Osteoblast (primary cell): ENCODE results near the gene CMTM4. TPM values are rescaled to one million over a fixed set of nuclear protein-coding genes. Genes with fewer than 3 reads are reported as not detected.
A peak's percentile ranks its signal among the peaks of the same experiment; 100 is the strongest.

Experiments
- DNase-seq: peaks from one replicate; pipeline ENCODE4 v3.0.0; 2011; ENCODE audit warnings: low spot score, mixed read lengths; ENCODE audit not compliant: insufficient read length; ENCODE audit errors: missing footprints
- H2AFZ ChIP-seq: 2 replicates; pipeline ENCODE4 v1.6.0; 2011; ENCODE audit warnings: mild to moderate bottlenecking, low read length
- H3K27ac ChIP-seq: 2 replicates; pipeline ENCODE4 v1.5.1; 2011; ENCODE audit warnings: mild to moderate bottlenecking, low read depth, low read length, moderate library complexity
- H3K27me3 ChIP-seq: 2 replicates; pipeline ENCODE4 v1.6.0; 2012; ENCODE audit warnings: mild to moderate bottlenecking, control low read depth, inconsistent platforms, low read length, moderate library complexity; ENCODE audit not compliant: insufficient read depth
- H3K36me3 ChIP-seq: 2 replicates; pipeline ENCODE4 v1.5.1; 2011; ENCODE audit warnings: mild to moderate bottlenecking, low read length, control low read depth, moderate library complexity; ENCODE audit not compliant: insufficient read depth
- H3K4me1 ChIP-seq: 2 replicates; pipeline ENCODE4 v1.5.1; 2011; ENCODE audit warnings: mild to moderate bottlenecking, low read length, control low read depth, moderate library complexity; ENCODE audit not compliant: insufficient read depth
- H3K4me2 ChIP-seq: 2 replicates; pipeline ENCODE4 v1.6.0; 2011; ENCODE audit warnings: mild to moderate bottlenecking, low read length; ENCODE audit not compliant: insufficient read depth
- H3K4me3 ChIP-seq: fragments of 200-600 bp; sonication (generic); 3 replicates; pipeline ENCODE4 v1.5.1; 2012; ENCODE audit warnings: mild to moderate bottlenecking, low read length, inconsistent platforms; ENCODE audit not compliant: insufficient read depth
- H3K79me2 ChIP-seq: 2 replicates; pipeline ENCODE4 v1.6.0; 2012; ENCODE audit warnings: mild to moderate bottlenecking, low read length, control low read depth, inconsistent platforms; ENCODE audit not compliant: insufficient read depth
- H3K9me3 ChIP-seq: 2 replicates; pipeline ENCODE4 v1.5.1; 2011; ENCODE audit warnings: low read depth, low read length, control low read depth
- H4K20me1 ChIP-seq: 2 replicates; pipeline ENCODE4 v1.6.0; 2012; ENCODE audit warnings: mild to moderate bottlenecking, low read length, control low read depth; ENCODE audit not compliant: insufficient read depth
- total RNA-seq: library from RNA; depleted of rRNA; stranded (reverse); fragments of >200 nt; gene quantifications from 2 replicates; pipeline ENCODE4 v1.2.3, GENCODE V29; 2012
- TF ChIP-seq, protein P1 (sequence below): IDR thresholded peaks from 2 replicates; pipeline ENCODE4 v1.5.1; 2011; ENCODE audit warnings: mild to moderate bottlenecking, low read depth, low read length, moderate library complexity; ENCODE audit errors: extremely low read depth

Gene CMTM4
- total RNA-seq, 1 donor, result 42.7 TPM

GRCh38 chr16:66605979-66606751 is 90.4 kb downstream of the CMTM4 start:
- TF ChIP-seq, protein P1, sequence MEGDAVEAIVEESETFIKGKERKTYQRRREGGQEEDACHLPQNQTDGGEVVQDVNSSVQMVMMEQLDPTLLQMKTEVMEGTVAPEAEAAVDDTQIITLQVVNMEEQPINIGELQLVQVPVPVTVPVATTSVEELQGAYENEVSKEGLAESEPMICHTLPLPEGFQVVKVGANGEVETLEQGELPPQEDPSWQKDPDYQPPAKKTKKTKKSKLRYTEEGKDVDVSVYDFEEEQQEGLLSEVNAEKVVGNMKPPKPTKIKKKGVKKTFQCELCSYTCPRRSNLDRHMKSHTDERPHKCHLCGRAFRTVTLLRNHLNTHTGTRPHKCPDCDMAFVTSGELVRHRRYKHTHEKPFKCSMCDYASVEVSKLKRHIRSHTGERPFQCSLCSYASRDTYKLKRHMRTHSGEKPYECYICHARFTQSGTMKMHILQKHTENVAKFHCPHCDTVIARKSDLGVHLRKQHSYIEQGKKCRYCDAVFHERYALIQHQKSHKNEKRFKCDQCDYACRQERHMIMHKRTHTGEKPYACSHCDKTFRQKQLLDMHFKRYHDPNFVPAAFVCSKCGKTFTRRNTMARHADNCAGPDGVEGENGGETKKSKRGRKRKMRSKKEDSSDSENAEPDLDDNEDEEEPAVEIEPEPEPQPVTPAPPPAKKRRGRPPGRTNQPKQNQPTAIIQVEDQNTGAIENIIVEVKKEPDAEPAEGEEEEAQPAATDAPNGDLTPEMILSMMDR, result no peak
- H4K20me1 ChIP-seq, result peaks cover 10% of the 10 kb centered on the region
- peaks cover 29% of the 10 kb centered on the region for H3K79me2 ChIP-seq

DNA sequence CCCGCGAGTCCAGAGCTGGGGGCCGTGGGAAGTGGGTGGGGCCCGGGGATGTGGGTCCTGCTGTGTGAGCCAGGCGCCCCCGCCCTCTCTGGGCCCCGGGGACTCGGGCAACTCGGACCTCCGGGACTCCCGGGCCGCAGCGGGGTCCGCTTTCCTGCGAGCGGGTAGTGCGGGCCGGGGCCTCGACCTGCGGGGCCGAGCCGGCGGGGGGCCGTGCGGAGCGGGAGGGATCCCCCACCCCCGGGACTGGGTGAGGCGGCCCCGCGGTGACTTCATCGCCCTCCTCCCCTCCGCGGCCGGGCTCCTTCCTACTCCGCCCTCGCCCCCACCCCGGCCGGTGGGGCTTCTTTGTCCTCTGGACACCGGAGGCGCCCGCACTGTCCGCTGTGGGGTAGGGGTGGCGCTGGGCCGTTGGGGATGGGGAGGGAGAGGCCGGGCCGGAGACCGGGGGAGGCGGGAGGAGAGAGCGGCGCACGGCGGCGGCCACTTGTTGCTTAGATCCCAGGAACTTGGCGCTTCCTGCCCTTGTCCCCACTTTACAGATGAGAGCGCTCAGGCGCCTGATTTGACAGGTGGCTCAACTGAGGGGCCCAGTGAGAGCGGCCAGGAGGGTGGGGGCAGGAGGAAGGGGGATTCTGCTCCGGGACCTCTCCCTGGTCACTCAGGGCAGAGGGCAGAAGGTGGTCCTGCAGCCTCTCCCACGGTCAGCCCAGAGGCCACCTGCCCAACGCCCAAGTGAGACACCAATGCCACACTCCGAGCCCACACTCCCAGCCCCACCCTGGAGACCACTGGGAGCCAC is 91.2 kb downstream of the CMTM4 start:
- H3K4me1 ChIP-seq, result peaks cover 21% of the 10 kb centered on the region
- H3K27me3 ChIP-seq, result no peaks in the 10 kb centered on the region
- H2AFZ ChIP-seq, result no peak overlapping the region
- peaks cover 8% of the 10 kb centered on the region for H3K36me3 ChIP-seq
- peak overlapping the region; percentile 41 for H3K27ac ChIP-seq
- no peaks in the 10 kb centered on the region for H3K9me3 ChIP-seq
- peak overlapping the region; percentile 82 for H3K4me2 ChIP-seq
- H4K20me1 ChIP-seq, result peaks cover 10% of the 10 kb centered on the region
- H3K79me2 ChIP-seq, result peaks cover 29% of the 10 kb centered on the region
- TF ChIP-seq, protein P1, result no peak
- DNase-seq, result peak; percentile 95
- H3K4me3 ChIP-seq, result peak overlapping the region; percentile 84

More at GRCh38 chr16:66605979-66606751, 90.4 kb downstream of the CMTM4 start:
- peaks cover 21% of the 10 kb centered on the region for H3K4me1 ChIP-seq
- no peaks in the 10 kb centered on the region for H3K9me3 ChIP-seq
- peak overlapping the region; percentile 84 for H3K4me3 ChIP-seq
- H2AFZ ChIP-seq, result no peak overlapping the region
- H3K27me3 ChIP-seq, result no peaks in the 10 kb centered on the region
- peak overlapping the region; percentile 23 for H3K27ac ChIP-seq
- peak; percentile 88 for DNase-seq
- H3K4me2 ChIP-seq, result peak overlapping the region; percentile 82
- peaks cover 15% of the 10 kb centered on the region for H3K36me3 ChIP-seq

DNA sequence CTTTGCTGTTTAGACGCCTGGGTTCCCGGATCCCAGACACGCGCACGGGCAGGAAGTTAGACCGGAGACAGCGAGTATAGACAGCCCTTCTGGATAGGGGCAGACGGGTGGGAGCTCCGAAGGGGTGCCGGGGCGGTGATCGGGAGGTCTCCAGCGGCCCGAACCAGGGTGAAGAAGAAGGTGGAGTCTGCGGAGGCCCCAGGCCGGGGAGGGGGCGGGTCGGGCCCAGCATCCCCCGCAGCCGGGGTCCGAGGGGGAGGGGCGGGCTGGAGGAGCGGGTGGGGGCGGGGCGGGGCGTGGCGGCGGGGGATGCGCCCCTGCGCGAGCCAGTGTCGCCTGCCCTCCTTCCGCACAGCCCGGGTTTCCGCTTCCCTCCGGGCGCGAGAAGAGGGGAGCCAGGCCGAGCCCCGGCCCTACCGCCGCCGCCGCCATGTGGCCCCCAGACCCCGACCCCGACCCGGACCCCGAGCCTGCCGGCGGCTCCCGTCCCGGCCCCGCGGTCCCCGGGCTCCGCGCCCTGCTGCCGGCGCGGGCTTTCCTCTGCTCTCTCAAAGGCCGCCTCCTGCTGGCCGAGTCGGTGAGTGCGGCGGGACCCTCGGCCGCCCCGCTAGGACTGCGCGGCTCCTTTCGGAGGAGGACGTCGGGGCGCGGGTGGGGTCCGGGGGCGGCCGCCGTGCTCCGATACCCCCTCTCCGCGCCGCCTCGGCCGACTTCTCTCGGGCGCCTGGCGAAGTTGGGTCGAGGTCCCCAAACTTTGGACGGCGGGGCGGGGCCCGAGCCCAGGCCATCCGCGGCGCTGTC is 92.0 kb downstream of the CMTM4 start, which contains the start of gene CMTM3:
Gene CMTM3 (plus strand): TSS at position 329 of the 801 bp plus-strand sequence. CDS start 102 bp downstream, at position 431.
- peak within 1 kb of the TSS; percentile 48 for H3K27ac ChIP-seq
- H3K4me3 ChIP-seq, result peak within 1 kb of the TSS; percentile 84
- H3K4me2 ChIP-seq, result peak within 1 kb of the TSS; percentile 82
- TF ChIP-seq, protein P1, result peak; percentile 45
- H2AFZ ChIP-seq, result peak within 1 kb of the TSS; percentile 70
- DNase-seq, result peak; percentile 98
- no peaks in the 10 kb centered on the region for H3K9me3 ChIP-seq
- H3K4me1 ChIP-seq, result peaks cover 21% of the 10 kb centered on the region
- H3K36me3 ChIP-seq, result peaks cover under 1% of the 10 kb centered on the region
- peaks cover 7% of the 10 kb centered on the region for H4K20me1 ChIP-seq
- H3K79me2 ChIP-seq, result peaks cover 26% of the 10 kb centered on the region
- H3K27me3 ChIP-seq, result no peaks in the 10 kb centered on the region
